ENCODE results near the gene PTGFR. TPM values are rescaled to one million over a fixed set of nuclear protein-coding genes. Genes with fewer than 3 reads are reported as not detected.

PTGFR gene
- total RNA-seq, 2 experiments from 2014 or later: not detected

- H3K27ac Mint-ChIP-seq: no peak overlapping the region
- POLR2A ChIA-PET: no interaction called here
- H3K9me3 Mint-ChIP-seq: no peaks in the 10 kb centered on the region
- no peaks in the 10 kb centered on the region for H3K36me3 Mint-ChIP-seq (ENCODE audit: low read depth)
- peaks cover 2% of the 10 kb centered on the region for H3K27me3 Mint-ChIP-seq
- no peaks in the 10 kb centered on the region for H3K4me1 Mint-ChIP-seq
- no peak overlapping the region for H3K4me3 Mint-ChIP-seq
- DNase-seq: no peak
- CTCF ChIA-PET: no interaction called here
These were observed 44.5 kb downstream of the PTGFR start for GRCh38 chr1:78535286-78535685.

GRCh38 chr1:78536427-78536826 is 45.7 kb downstream of the PTGFR start:
- Mint-ChIP-seq H3K27me3 (peaks cover 3% of the 10 kb centered on the region), H3K4me3 (no peak overlapping the region), H3K27ac (no peak overlapping the region), H3K9me3 (no peaks in the 10 kb centered on the region), H3K36me3 (ENCODE audit: low read depth) (no peaks in the 10 kb centered on the region), H3K4me1 (no peaks in the 10 kb centered on the region)
- CTCF ChIA-PET: no interaction called here
- no peak for DNase-seq
- POLR2A ChIA-PET: no interaction called here

GRCh38 chr1:78540048-78540447 is 49.3 kb downstream of the PTGFR start:
- CTCF ChIA-PET: no interaction called here
- H3K36me3 Mint-ChIP-seq (ENCODE audit: low read depth): no peaks in the 10 kb centered on the region
- POLR2A ChIA-PET: no interaction called here
- H3K4me3 Mint-ChIP-seq: no peak overlapping the region
- no peak overlapping the region for H3K27ac Mint-ChIP-seq
- peaks cover 4% of the 10 kb centered on the region for H3K27me3 Mint-ChIP-seq
- H3K9me3 Mint-ChIP-seq: peaks cover 4% of the 10 kb centered on the region
- no peak for DNase-seq
- H3K4me1 Mint-ChIP-seq: no peaks in the 10 kb centered on the region

GRCh38 chr1:78541479-78541878 is 50.7 kb downstream of the PTGFR start:
- no peak for DNase-seq

GRCh38 chr1:78543941-78544643 is 53.3 kb downstream of the PTGFR start:
- Mint-ChIP-seq H3K9me3 (peaks cover 4% of the 10 kb centered on the region), H3K4me1 (no peaks in the 10 kb centered on the region), H3K4me3 (no peak overlapping the region), H3K36me3 (ENCODE audit: low read depth) (no peaks in the 10 kb centered on the region), H3K27me3 (peaks cover 4% of the 10 kb centered on the region), H3K27ac (no peak overlapping the region)
- DNase-seq: no peak
- CTCF ChIA-PET: no interaction called here
- POLR2A ChIA-PET: no interaction called here

More at GRCh38 chr1:78541479-78541878, 50.7 kb downstream of the PTGFR start:
- H3K4me3 Mint-ChIP-seq: no peak overlapping the region
- H3K4me1 Mint-ChIP-seq: no peaks in the 10 kb centered on the region
- H3K27me3 Mint-ChIP-seq: peaks cover 4% of the 10 kb centered on the region
- CTCF ChIA-PET: no interaction called here
- POLR2A ChIA-PET: no interaction called here
- peaks cover 4% of the 10 kb centered on the region for H3K9me3 Mint-ChIP-seq
- H3K36me3 Mint-ChIP-seq (ENCODE audit: low read depth): no peaks in the 10 kb centered on the region
- H3K27ac Mint-ChIP-seq: no peak overlapping the region

- Mint-ChIP-seq H3K4me1 (no peaks in the 10 kb centered on the region), H3K4me3 (no peak overlapping the region), H3K36me3 (ENCODE audit: low read depth) (no peaks in the 10 kb centered on the region), H3K27ac (no peak overlapping the region), H3K9me3 (peaks cover 4% of the 10 kb centered on the region), H3K27me3 (no peaks in the 10 kb centered on the region)
- ChIA-PET POLR2A (no interaction called here), CTCF (no interaction called here)
- no peak for DNase-seq
These were observed 56.3 kb downstream of the PTGFR start for GRCh38 chr1:78547081-78547480.

- POLR2A ChIA-PET: no interaction called here
- Mint-ChIP-seq H3K36me3 (ENCODE audit: low read depth) (no peaks in the 10 kb centered on the region), H3K27me3 (no peaks in the 10 kb centered on the region), H3K4me1 (no peaks in the 10 kb centered on the region), H3K4me3 (no peak overlapping the region), H3K9me3 (no peaks in the 10 kb centered on the region), H3K27ac (no peak overlapping the region)
- DNase-seq: no peak
- CTCF ChIA-PET: no interaction called here
These were observed 58.6 kb downstream of the PTGFR start for GRCh38 chr1:78549331-78549730.

- H3K27ac Mint-ChIP-seq: no peak overlapping the region
- DNase-seq: no peak
- ChIA-PET CTCF (no interaction called here), POLR2A (no interaction called here)
- no peak overlapping the region for H3K4me3 Mint-ChIP-seq
- no peaks in the 10 kb centered on the region for H3K27me3 Mint-ChIP-seq
- no peaks in the 10 kb centered on the region for H3K36me3 Mint-ChIP-seq (ENCODE audit: low read depth)
- H3K9me3 Mint-ChIP-seq: no peaks in the 10 kb centered on the region
- no peaks in the 10 kb centered on the region for H3K4me1 Mint-ChIP-seq
These were observed 59.1 kb downstream of the PTGFR start for GRCh38 chr1:78549891-78550290.

- ChIA-PET POLR2A (no interaction called here), CTCF (no interaction called here)
- DNase-seq: no peak
- no peak overlapping the region for H3K4me3 Mint-ChIP-seq
- no peak overlapping the region for H3K27ac Mint-ChIP-seq
- H3K27me3 Mint-ChIP-seq: no peaks in the 10 kb centered on the region
- no peaks in the 10 kb centered on the region for H3K36me3 Mint-ChIP-seq (ENCODE audit: low read depth)
- H3K4me1 Mint-ChIP-seq: no peaks in the 10 kb centered on the region
- H3K9me3 Mint-ChIP-seq: no peaks in the 10 kb centered on the region
These were observed 63.1 kb downstream of the PTGFR start for GRCh38 chr1:78553859-78554258.

GRCh38 chr1:78554840-78555239 is 64.1 kb downstream of the PTGFR start:
- CTCF ChIA-PET: no interaction called here
- Mint-ChIP-seq H3K27ac (no peak overlapping the region), H3K36me3 (ENCODE audit: low read depth) (no peaks in the 10 kb centered on the region), H3K4me3 (no peak overlapping the region), H3K9me3 (no peaks in the 10 kb centered on the region), H3K4me1 (no peaks in the 10 kb centered on the region), H3K27me3 (no peaks in the 10 kb centered on the region)
- no peak for DNase-seq
- POLR2A ChIA-PET: no interaction called here

- CTCF ChIA-PET: no interaction called here
- H3K27ac Mint-ChIP-seq: no peak overlapping the region
- POLR2A ChIA-PET: no interaction called here
These were observed 68.9 kb downstream of the PTGFR start for GRCh38 chr1:78559680-78560079.

GRCh38 chr1:78560811-78561210 is 70.0 kb downstream of the PTGFR start:
- Mint-ChIP-seq H3K36me3 (ENCODE audit: low read depth) (no peaks in the 10 kb centered on the region), H3K27ac (no peak overlapping the region), H3K9me3 (no peaks in the 10 kb centered on the region), H3K4me3 (no peak overlapping the region), H3K27me3 (no peaks in the 10 kb centered on the region), H3K4me1 (no peaks in the 10 kb centered on the region)
- ChIA-PET CTCF (no interaction called here), POLR2A (no interaction called here)
- DNase-seq: no peak

More at GRCh38 chr1:78559680-78560079, 68.9 kb downstream of the PTGFR start:
- no peak for DNase-seq
- Mint-ChIP-seq H3K4me3 (no peak overlapping the region), H3K27me3 (no peaks in the 10 kb centered on the region), H3K4me1 (no peaks in the 10 kb centered on the region), H3K36me3 (ENCODE audit: low read depth) (no peaks in the 10 kb centered on the region), H3K9me3 (no peaks in the 10 kb centered on the region)

- Mint-ChIP-seq H3K36me3 (ENCODE audit: low read depth) (no peaks in the 10 kb centered on the region), H3K4me1 (no peaks in the 10 kb centered on the region), H3K27ac (no peak overlapping the region), H3K4me3 (no peak overlapping the region), H3K27me3 (no peaks in the 10 kb centered on the region), H3K9me3 (no peaks in the 10 kb centered on the region)
- ChIA-PET POLR2A (no interaction called here), CTCF (no interaction called here)
- DNase-seq: no peak
These were observed 71.1 kb downstream of the PTGFR start for GRCh38 chr1:78561856-78562255.

GRCh38 chr1:78565393-78565792 is 74.6 kb downstream of the PTGFR start:
- H3K36me3 Mint-ChIP-seq (ENCODE audit: low read depth): no peaks in the 10 kb centered on the region

More at GRCh38 chr1:78565393-78565792, 74.6 kb downstream of the PTGFR start:
- no peaks in the 10 kb centered on the region for H3K27me3 Mint-ChIP-seq
- H3K4me3 Mint-ChIP-seq: no peak overlapping the region
- ChIA-PET POLR2A (no interaction called here), CTCF (no interaction called here)
- no peak overlapping the region for H3K27ac Mint-ChIP-seq
- no peaks in the 10 kb centered on the region for H3K4me1 Mint-ChIP-seq
- DNase-seq: no peak
- H3K9me3 Mint-ChIP-seq: no peaks in the 10 kb centered on the region

Data from activated CD4-positive, alpha-beta memory T cell treated with anti-CD3 and anti-CD28 coated beads, Interleukin-2, amount 10 ng/mL, durations not matched to agents 7 days and 5 days (primary cell).